RWPE2 (cell line): ENCODE data around the gene CRTC1.

Experiments
- ATAC-seq: fragments of 200-7000 bp; cut with Tn5 transposase; 3 replicates; pipeline ENCODE4 v1.9.1; 2021; ENCODE audit warnings: low read depth
- DNase-seq: peaks from one replicate; pipeline ENCODE4 v3.0.0-alpha.2; 2020; ENCODE audit warnings: low spot score
- H3K27ac ChIP-seq: fragments of 450-650 bp; 2 replicates; pipeline ENCODE4 v1.5.1; 2017; ENCODE audit warnings: mild to moderate bottlenecking; ENCODE audit not compliant: poor library complexity, severe bottlenecking
- H3K27me3 ChIP-seq: fragments of 250-450 bp; sonication (Bioruptor Pico); 2 replicates; pipeline ENCODE4 v1.5.1; 2021; ENCODE audit warnings: mild to moderate bottlenecking, moderate library complexity; ENCODE audit not compliant: insufficient read depth, poor library complexity, severe bottlenecking
- H3K36me3 ChIP-seq: fragments of 250-450 bp; sonication (Bioruptor Pico); 2 replicates; pipeline ENCODE4 v1.5.1; 2020; ENCODE audit warnings: low read depth, mild to moderate bottlenecking, moderate library complexity
- H3K4me1 ChIP-seq: fragments of 250-450 bp; sonication (Bioruptor Pico); 2 replicates; pipeline ENCODE4 v1.5.1; 2021; ENCODE audit warnings: mild to moderate bottlenecking, moderate library complexity; ENCODE audit not compliant: insufficient read depth, poor library complexity, severe bottlenecking
- H3K4me3 ChIP-seq: fragments of 250-450 bp; sonication (Bioruptor Pico); 2 replicates; pipeline ENCODE4 v1.5.1; 2021; ENCODE audit warnings: mild to moderate bottlenecking, moderate library complexity; ENCODE audit not compliant: severe bottlenecking
- H3K9me3 ChIP-seq: fragments of 250-450 bp; sonication (Bioruptor Pico); 2 replicates; pipeline ENCODE4 v1.5.1; 2021; ENCODE audit warnings: mild to moderate bottlenecking, moderate library complexity; ENCODE audit not compliant: severe bottlenecking
- TF ChIP-seq, protein P1 (sequence below): fragments of 450-650 bp; IDR thresholded peaks from one replicate; pipeline ENCODE4 v1.5.1; 2017; ENCODE audit warnings: mild to moderate bottlenecking, moderate library complexity; ENCODE audit not compliant: poor library complexity, severe bottlenecking

The CRTC1 gene

DNA sequence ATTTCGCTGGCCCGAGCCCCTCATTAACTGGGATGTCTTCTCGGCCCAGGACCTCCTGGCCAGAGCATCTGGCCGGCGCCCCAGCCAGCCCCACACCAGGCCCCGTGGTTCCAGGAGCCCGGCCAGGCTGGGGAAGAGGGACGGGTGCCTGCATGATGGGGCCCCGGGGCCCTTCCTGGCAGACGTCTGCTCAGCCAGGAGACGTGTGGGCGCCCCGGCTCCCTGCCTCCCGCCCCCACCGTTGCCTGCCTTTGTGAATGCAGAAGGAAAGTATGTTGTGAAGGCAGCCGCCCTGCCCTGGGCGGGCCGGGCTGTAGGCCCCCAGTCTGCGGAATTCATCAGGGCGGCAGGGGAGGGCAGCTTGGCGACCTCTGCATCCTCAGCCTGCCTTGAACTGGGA is 112.1 kb downstream of the CRTC1 start:
- Histone ChIP-seq H3K4me3 (no peak overlapping the region), H3K27me3 (peaks cover 20% of the 10 kb centered on the region), H3K9me3 (no peaks in the 10 kb centered on the region), H3K27ac (no peak overlapping the region), H3K4me1 (no peaks in the 10 kb centered on the region), H3K36me3 (no peaks in the 10 kb centered on the region)
- DNase-seq (no peak), ATAC-seq (peak; percentile 37; the same call in 2 of the 3 replicates)
- TF ChIP-seq, protein P1, sequence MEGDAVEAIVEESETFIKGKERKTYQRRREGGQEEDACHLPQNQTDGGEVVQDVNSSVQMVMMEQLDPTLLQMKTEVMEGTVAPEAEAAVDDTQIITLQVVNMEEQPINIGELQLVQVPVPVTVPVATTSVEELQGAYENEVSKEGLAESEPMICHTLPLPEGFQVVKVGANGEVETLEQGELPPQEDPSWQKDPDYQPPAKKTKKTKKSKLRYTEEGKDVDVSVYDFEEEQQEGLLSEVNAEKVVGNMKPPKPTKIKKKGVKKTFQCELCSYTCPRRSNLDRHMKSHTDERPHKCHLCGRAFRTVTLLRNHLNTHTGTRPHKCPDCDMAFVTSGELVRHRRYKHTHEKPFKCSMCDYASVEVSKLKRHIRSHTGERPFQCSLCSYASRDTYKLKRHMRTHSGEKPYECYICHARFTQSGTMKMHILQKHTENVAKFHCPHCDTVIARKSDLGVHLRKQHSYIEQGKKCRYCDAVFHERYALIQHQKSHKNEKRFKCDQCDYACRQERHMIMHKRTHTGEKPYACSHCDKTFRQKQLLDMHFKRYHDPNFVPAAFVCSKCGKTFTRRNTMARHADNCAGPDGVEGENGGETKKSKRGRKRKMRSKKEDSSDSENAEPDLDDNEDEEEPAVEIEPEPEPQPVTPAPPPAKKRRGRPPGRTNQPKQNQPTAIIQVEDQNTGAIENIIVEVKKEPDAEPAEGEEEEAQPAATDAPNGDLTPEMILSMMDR, result no peak

DNA sequence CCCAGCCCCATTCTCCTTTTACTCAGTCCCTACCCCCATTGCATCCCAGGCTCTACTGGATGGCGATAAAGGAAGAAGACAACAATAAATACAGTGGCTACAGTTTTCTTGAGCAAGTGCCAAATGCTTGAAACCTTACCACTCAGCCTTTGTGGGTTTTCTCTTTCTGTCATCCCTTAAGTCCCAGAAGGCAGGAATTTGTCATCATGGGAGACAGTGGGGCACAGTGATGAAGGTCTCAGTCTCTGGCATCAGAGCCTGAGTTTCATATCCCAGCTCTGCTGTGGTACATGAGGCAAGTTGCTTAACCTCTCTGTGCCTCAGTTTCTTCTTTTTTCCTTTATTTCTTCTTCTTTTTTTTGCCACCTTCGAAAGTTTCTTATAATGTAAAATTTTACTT is 112.8 kb downstream of the CRTC1 start:
- no peaks in the 10 kb centered on the region for H3K4me1 ChIP-seq
- DNase-seq (no peak), ATAC-seq (no peak)
- H3K36me3 ChIP-seq, result no peaks in the 10 kb centered on the region
- H3K27ac ChIP-seq, result no peak overlapping the region
- no peaks in the 10 kb centered on the region for H3K9me3 ChIP-seq
- H3K27me3 ChIP-seq, result peaks cover 13% of the 10 kb centered on the region
- no peak overlapping the region for H3K4me3 ChIP-seq
- TF ChIP-seq, protein P1, result no peak

DNA sequence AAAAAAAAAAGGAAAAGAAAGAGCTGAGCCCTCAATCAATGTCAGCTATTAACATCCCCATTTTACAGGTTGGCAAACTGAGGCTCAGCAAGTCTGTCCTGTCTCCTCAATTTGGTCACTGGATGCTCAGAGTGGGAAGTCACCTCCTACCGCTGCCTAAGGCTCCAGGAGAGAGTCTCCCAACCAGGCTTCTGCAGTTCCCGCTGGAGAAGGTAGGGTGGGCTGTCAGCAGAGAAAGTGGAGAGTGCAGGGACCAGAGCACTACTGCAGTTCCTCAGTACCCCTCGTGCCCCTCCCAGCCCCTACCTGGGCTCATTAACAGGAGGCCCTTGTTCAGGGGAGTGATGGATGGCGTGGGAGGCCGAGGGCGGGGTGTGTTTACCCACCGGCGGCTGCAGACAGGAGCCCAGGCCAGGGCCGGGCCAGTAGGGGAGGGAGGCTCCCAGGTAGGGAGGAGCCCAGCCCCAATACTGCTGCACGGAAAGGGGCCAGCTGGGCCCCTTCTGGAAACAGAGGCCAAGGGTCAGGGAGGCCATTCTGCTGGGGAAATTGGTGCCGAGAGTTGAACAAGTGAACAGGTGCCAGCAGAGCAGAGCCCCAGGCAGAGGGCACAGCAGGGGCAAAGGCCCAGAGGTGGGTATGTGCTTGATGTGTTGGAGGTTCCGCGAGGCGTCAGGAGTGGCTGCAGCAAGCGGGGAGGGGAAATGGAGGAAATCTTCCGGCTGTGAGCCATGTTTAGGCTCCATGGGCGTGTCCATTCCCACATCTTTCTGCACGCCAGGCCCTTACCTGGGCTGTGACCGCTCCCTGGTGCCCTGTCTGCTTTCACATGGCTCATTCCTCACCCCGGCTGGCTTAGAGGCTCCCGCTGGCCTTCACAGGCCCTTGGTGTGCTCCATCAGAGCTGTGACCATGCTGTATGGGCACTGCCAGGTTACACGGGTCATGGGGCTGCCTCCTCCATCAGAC is 115.2 kb downstream of the CRTC1 start:
- TF ChIP-seq, protein P1, result no peak
- H3K27me3 ChIP-seq, result no peaks in the 10 kb centered on the region
- H3K4me1 ChIP-seq, result no peaks in the 10 kb centered on the region
- no peak overlapping the region for H3K27ac ChIP-seq
- H3K9me3 ChIP-seq, result no peaks in the 10 kb centered on the region
- no peak for ATAC-seq
- H3K4me3 ChIP-seq, result no peak overlapping the region
- DNase-seq, result no peak
- no peaks in the 10 kb centered on the region for H3K36me3 ChIP-seq

DNA sequence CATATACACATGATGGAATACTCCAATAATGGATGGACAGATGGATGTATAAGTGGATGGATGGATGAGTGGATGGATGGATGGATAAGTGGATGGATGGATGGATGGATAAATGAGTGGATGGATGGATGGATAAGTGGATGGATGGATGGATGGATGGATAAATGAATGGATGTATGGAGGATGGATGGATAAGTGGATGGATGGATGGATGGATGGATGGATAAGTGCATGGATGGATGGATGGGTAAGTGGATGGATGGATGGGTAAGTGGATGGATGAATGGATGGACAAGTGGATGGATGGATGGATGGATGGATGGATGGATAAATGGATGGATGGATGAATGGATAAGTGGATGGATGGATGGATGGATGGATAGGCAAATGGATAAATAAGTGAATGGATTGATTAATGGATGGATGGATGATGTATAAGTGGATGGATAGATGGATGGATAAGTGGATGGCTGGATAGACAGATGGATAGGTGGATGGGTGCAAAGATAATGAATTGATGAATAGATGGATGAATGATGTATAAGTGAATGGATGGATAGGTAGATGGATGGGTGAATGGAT is 116.0 kb downstream of the CRTC1 start:
- no peak overlapping the region for H3K4me3 ChIP-seq
- DNase-seq (no peak), ATAC-seq (no peak)
- H3K4me1 ChIP-seq, result no peaks in the 10 kb centered on the region
- H3K27me3 ChIP-seq, result no peaks in the 10 kb centered on the region
- TF ChIP-seq, protein P1, result no peak
- H3K36me3 ChIP-seq, result no peaks in the 10 kb centered on the region
- no peak overlapping the region for H3K27ac ChIP-seq
- H3K9me3 ChIP-seq, result no peaks in the 10 kb centered on the region
